PC-9 (cell line): ENCODE results near the gene ALOX12.

Source experiments
- CTCF ChIP-seq: fragments of 200-600 bp; sonication (generic); conservative IDR thresholded peaks from 2 replicates; pipeline ENCODE4 v1.6.1; 2017; ENCODE audit warnings: mixed run types, antibody characterized with exemption, mild to moderate bottlenecking, moderate library complexity
- EZH2 ChIP-seq: fragments of 200-600 bp; sonication (generic); IDR thresholded peaks from 2 replicates; pipeline ENCODE4 v1.8.0; 2017; ENCODE audit warnings: antibody characterized with exemption, low read depth

DNA sequence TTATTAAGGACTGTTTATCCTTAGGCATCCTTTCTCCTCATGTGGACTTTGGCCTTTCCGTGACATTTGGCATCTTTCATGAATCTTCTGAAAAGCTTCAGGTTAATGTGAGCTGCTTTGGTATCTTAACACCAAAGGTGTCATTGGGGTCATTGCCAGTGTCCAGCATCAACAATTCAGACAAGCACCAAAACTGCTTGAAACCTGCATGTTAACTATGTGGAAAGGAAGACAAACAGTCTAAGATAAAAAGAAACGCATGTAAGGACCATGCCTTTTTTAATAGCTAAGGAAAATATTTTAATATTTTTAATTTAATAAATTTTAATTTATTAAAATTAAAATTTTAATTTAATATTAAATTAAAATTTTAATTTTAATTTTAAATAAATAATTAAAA, 7.9 kb downstream of the ALOX12 start:
- TF ChIP-seq CTCF (no peak), EZH2 (no peak)
